BLaER1 treated with 17β-estradiol and CSF1 and Interleukin-3, amounts not matched to agents 10 nM and 100 nM (cell line): ENCODE measurements around the gene C3.
A peak's percentile ranks its signal among the peaks of the same experiment; 100 is the strongest.
"Not testable (repeated sequence)": the region's sequence is repeated elsewhere in the genome, so short reads cannot be mapped to it uniquely, and the experiment has no call there.

Experiments
- H3K27ac ChIP-seq, 11 experiments: shearing (Covaris generic); formaldehyde crosslinking; 2 replicates each; pipeline ENCODE4 v1.8.1; 2022
- H3K27me3 ChIP-seq, 11 experiments: shearing (Covaris generic); formaldehyde crosslinking; 2 replicates each; pipeline ENCODE4 v1.8.1; 2022
- H3K36me3 ChIP-seq, 11 experiments: shearing (Covaris generic); formaldehyde crosslinking; 2 replicates each; pipeline ENCODE4 v1.8.1; 2022
- H3K4me1 ChIP-seq, 10 experiments: shearing (Covaris generic); formaldehyde crosslinking; 2 replicates each; pipeline ENCODE4 v1.8.1; 2022
- H3K4me2 ChIP-seq, 11 experiments: shearing (Covaris generic); formaldehyde crosslinking; 2 replicates each; pipeline ENCODE4 v1.8.1; 2022
- H3K4me3 ChIP-seq, 10 experiments: shearing (Covaris generic); formaldehyde crosslinking; 2 replicates each; pipeline ENCODE4 v1.8.1; 2022
- H3K9ac ChIP-seq, 11 experiments: shearing (Covaris generic); formaldehyde crosslinking; 2 replicates each; pipeline ENCODE4 v1.8.1; 2022
- H3K9me3 ChIP-seq, 11 experiments: shearing (Covaris generic); formaldehyde crosslinking; replicated peaks in 1 of 11; 2 replicates each; pipeline ENCODE4 v1.8.1; 2022
- H4K20me1 ChIP-seq, 11 experiments: shearing (Covaris generic); formaldehyde crosslinking; 2 replicates each; pipeline ENCODE4 v1.8.1; 2022
- Cebpa-rat ChIP-seq, 11 experiments: shearing (Covaris generic); IDR thresholded peaks; 2 replicates each; pipeline ENCODE4 v1.8.1; 2022

Gene C3

GRCh38 chr19:6654347-6655310 lies 65.8 kb downstream of the C3 start:
- Histone ChIP-seq H3K4me1 (peaks cover 8 to 16% (median 15%) of the 10 kb centered on the region in 10 experiments; a peak in 19 of 20 replicates), H3K27ac (no peak overlapping the region), H4K20me1 (no peaks in the 10 kb centered on the region), H3K9ac (no peak overlapping the region), H3K4me3 (no peak overlapping the region), H3K36me3 (no peaks in the 10 kb centered on the region), H3K27me3 (peaks cover 0 to 5% (median 0%) of the 10 kb centered on the region in 11 experiments; a peak in 1 of 22 replicates), H3K9me3 (peaks cover 0 to 8% (median 0%) of the 10 kb centered on the region in 11 experiments; a peak in 5 of 22 replicates), H3K4me2 (peak overlapping the region in 10 of 11 experiments; percentile 24 to 61 (median 41); a peak in 19 of 22 replicates)
- no peak for TF ChIP-seq Cebpa-rat (IDR thresholded peaks at IDR 0.05)

GRCh38 chr19:6652805-6653094 lies 67.7 kb downstream of the C3 start:
- Histone ChIP-seq H3K36me3 (no peaks in the 10 kb centered on the region), H3K4me2 (no peak overlapping the region), H3K27ac (no peak overlapping the region), H3K4me1 (peaks cover 16 to 31% (median 24%) of the 10 kb centered on the region in 10 experiments), H3K4me3 (no peak overlapping the region), H3K9me3 (peaks cover 0 to 8% (median 0%) of the 10 kb centered on the region in 11 experiments; a peak in 5 of 22 replicates), H3K27me3 (peaks cover 0 to 18% (median 0%) of the 10 kb centered on the region in 11 experiments; a peak in 3 of 22 replicates), H4K20me1 (no peaks in the 10 kb centered on the region), H3K9ac (no peak overlapping the region)
- no peak for TF ChIP-seq Cebpa-rat (IDR thresholded peaks at IDR 0.05)

- peaks cover 16 to 31% (median 24%) of the 10 kb centered on the region in 10 experiments for H3K4me1 ChIP-seq
- no peak overlapping the region for H3K4me2 ChIP-seq
- H3K9ac ChIP-seq: no peak overlapping the region
- H4K20me1 ChIP-seq: no peaks in the 10 kb centered on the region
- H3K27ac ChIP-seq: no peak overlapping the region
- H3K27me3 ChIP-seq: peaks cover 0 to 24% (median 0%) of the 10 kb centered on the region in 11 experiments; a peak in 4 of 22 replicates
- peaks cover 0 to 8% (median 0%) of the 10 kb centered on the region in 11 experiments; a peak in 5 of 22 replicates for H3K9me3 ChIP-seq
- H3K4me3 ChIP-seq: no peak overlapping the region
- no peaks in the 10 kb centered on the region for H3K36me3 ChIP-seq
- TF ChIP-seq Cebpa-rat (IDR thresholded peaks at IDR 0.05): no peak
Observed at GRCh38 chr19:6651965-6652804, 68.3 kb downstream of the C3 start.

GRCh38 chr19:6649185-6649584 lies 71.3 kb downstream of the C3 start:
- no peak for TF ChIP-seq Cebpa-rat (IDR thresholded peaks at IDR 0.05)
- peaks cover 0 to 39% (median 0%) of the 10 kb centered on the region in 11 experiments; a peak in 5 of 22 replicates for H3K27me3 ChIP-seq
- H4K20me1 ChIP-seq: peaks cover 0 to 11% (median 0%) of the 10 kb centered on the region in 11 experiments; a peak in 2 of 22 replicates
- no peak overlapping the region for H3K9ac ChIP-seq
- H3K4me3 ChIP-seq: no peak overlapping the region
- H3K27ac ChIP-seq: no peak overlapping the region
- peak overlapping the region in 10 of 11 experiments; percentile 18 to 56 (median 37); a peak in 17 of 22 replicates for H3K4me2 ChIP-seq
- no peaks in the 10 kb centered on the region for H3K36me3 ChIP-seq
- H3K9me3 ChIP-seq: peaks cover 0 to 8% (median 0%) of the 10 kb centered on the region in 11 experiments; a peak in 5 of 22 replicates
- peaks cover 10 to 21% (median 15%) of the 10 kb centered on the region in 10 experiments for H3K4me1 ChIP-seq

- Histone ChIP-seq H3K36me3 (no peaks in the 10 kb centered on the region), H3K4me3 (no peak overlapping the region), H3K27me3 (peaks cover 0 to 38% (median 0%) of the 10 kb centered on the region in 11 experiments; a peak in 5 of 22 replicates)
Observed at GRCh38 chr19:6648141-6648715, 72.2 kb downstream of the C3 start.

GRCh38 chr19:6644796-6645195 lies 75.7 kb downstream of the C3 start:
- Histone ChIP-seq H3K4me2 (no peak overlapping the region), H3K4me1 (peaks cover 22 to 36% (median 29%) of the 10 kb centered on the region in 10 experiments), H3K36me3 (no peaks in the 10 kb centered on the region), H4K20me1 (peaks cover 0 to 38% (median 0%) of the 10 kb centered on the region in 11 experiments; a peak in 5 of 22 replicates), H3K27ac (no peak overlapping the region), H3K4me3 (no peak overlapping the region), H3K27me3 (peaks cover 0 to 65% (median 0%) of the 10 kb centered on the region in 11 experiments; a peak in 7 of 22 replicates), H3K9me3 (no peaks in the 10 kb centered on the region), H3K9ac (no peak overlapping the region)
- no peak for TF ChIP-seq Cebpa-rat (IDR thresholded peaks at IDR 0.05)

More at GRCh38 chr19:6648141-6648715, 72.2 kb downstream of the C3 start:
- Histone ChIP-seq H3K4me2 (peak overlapping the region in 4 of 11 experiments; percentile 32 to 56 (median 38); a peak in 6 of 22 replicates), H3K9me3 (peaks cover 0 to 8% (median 0%) of the 10 kb centered on the region in 11 experiments; a peak in 5 of 22 replicates), H3K4me1 (peaks cover 6 to 15% (median 9%) of the 10 kb centered on the region in 10 experiments; a peak in 18 of 20 replicates), H3K9ac (no peak overlapping the region), H4K20me1 (peaks cover 0 to 11% (median 0%) of the 10 kb centered on the region in 11 experiments; a peak in 2 of 22 replicates), H3K27ac (no peak overlapping the region)
- no peak for TF ChIP-seq Cebpa-rat (IDR thresholded peaks at IDR 0.05)

GRCh38 chr19:6640333-6640732 lies 80.1 kb downstream of the C3 start:
- H3K9ac ChIP-seq, H3K9me3 ChIP-seq, H3K4me2 ChIP-seq, H3K4me3 ChIP-seq, H3K36me3 ChIP-seq, H3K27ac ChIP-seq: not testable (repeated sequence)
- Histone ChIP-seq H4K20me1 (peaks cover 0 to 35% (median 0%) of the 10 kb centered on the region in 11 experiments; a peak in 4 of 22 replicates), H3K4me1 (peaks cover 18 to 33% (median 21%) of the 10 kb centered on the region in 10 experiments), H3K27me3 (peaks cover 0 to 45% (median 0%) of the 10 kb centered on the region in 11 experiments; a peak in 7 of 22 replicates)

GRCh38 chr19:6639439-6639838 lies 81.0 kb downstream of the C3 start:
- H3K4me1 ChIP-seq: peaks cover 18 to 33% (median 21%) of the 10 kb centered on the region in 10 experiments
- H3K9me3 ChIP-seq: peaks cover 0 to under 1% (median 0%) of the 10 kb centered on the region in 11 experiments; a peak in 1 of 22 replicates
- peaks cover 0 to 27% (median 0%) of the 10 kb centered on the region in 11 experiments; a peak in 4 of 22 replicates for H4K20me1 ChIP-seq
- H3K9ac ChIP-seq: no peak overlapping the region
- peak overlapping the region in 4 of 11 experiments; percentile 2 to 56 (median 39); a peak in 5 of 22 replicates for H3K4me2 ChIP-seq
- H3K36me3 ChIP-seq: no peaks in the 10 kb centered on the region
- TF ChIP-seq Cebpa-rat (IDR thresholded peaks at IDR 0.05): no peak
- no peak overlapping the region for H3K4me3 ChIP-seq
- H3K27me3 ChIP-seq: peaks cover 0 to 37% (median 0%) of the 10 kb centered on the region in 11 experiments; a peak in 6 of 22 replicates
- no peak overlapping the region for H3K27ac ChIP-seq

- not testable (repeated sequence) for H4K20me1 ChIP-seq, H3K36me3 ChIP-seq, H3K9me3 ChIP-seq, H3K4me3 ChIP-seq, H3K4me2 ChIP-seq, H3K9ac ChIP-seq, H3K27me3 ChIP-seq, H3K27ac ChIP-seq
- H3K4me1 ChIP-seq: peaks cover 0 to 12% (median 7%) of the 10 kb centered on the region in 10 experiments; a peak in 13 of 20 replicates
Observed at GRCh38 chr19:6633456-6633813, 87.0 kb downstream of the C3 start.

GRCh38 chr19:6632747-6633455 lies 87.5 kb downstream of the C3 start:
- H3K4me3 ChIP-seq, H3K9ac ChIP-seq: not testable (repeated sequence)
- peak overlapping the region in 10 of 11 experiments; percentile 10 to 66 (median 42); a peak in 14 of 22 replicates for H3K4me2 ChIP-seq

More at GRCh38 chr19:6632747-6633455, 87.5 kb downstream of the C3 start:
- H3K36me3 ChIP-seq, H4K20me1 ChIP-seq, H3K27ac ChIP-seq, H3K27me3 ChIP-seq: not testable (repeated sequence)
- Histone ChIP-seq H3K4me1 (peaks cover 0 to 11% (median 7%) of the 10 kb centered on the region in 10 experiments; a peak in 13 of 20 replicates), H3K9me3 (peaks cover 0 to 15% (median 7%) of the 10 kb centered on the region in 11 experiments; a peak in 13 of 22 replicates)
